HFFc6 (cell line): Measurements from ENCODE around the gene DISC1. TPM values are rescaled to one million over a fixed set of nuclear protein-coding genes. Genes with fewer than 3 reads are reported as not detected.

ENCODE experiments used
- DNase-seq: peaks from one replicate; pipeline ENCODE4 v3.0.0-alpha.2; 2018
- H3K27ac Mint-ChIP-seq: 2 replicates; pipeline ENCODE4 v1.8.0; 2020; ENCODE audit warnings: mild to moderate bottlenecking, mixed read lengths
- H3K27me3 Mint-ChIP-seq: 2 replicates; pipeline ENCODE4 v1.8.0; 2021; ENCODE audit warnings: mild to moderate bottlenecking, moderate library complexity, mixed read lengths; ENCODE audit not compliant: insufficient read depth
- H3K36me3 Mint-ChIP-seq: 2 replicates; pipeline ENCODE4 v1.8.0; 2021; ENCODE audit warnings: low read depth, mixed read lengths
- H3K4me1 Mint-ChIP-seq: 2 replicates; pipeline ENCODE4 v1.8.0; 2020; ENCODE audit warnings: low read depth, mixed read lengths
- H3K4me3 Mint-ChIP-seq: 2 replicates; pipeline ENCODE4 v1.8.0; 2020; ENCODE audit warnings: mild to moderate bottlenecking, moderate library complexity, mixed read lengths
- H3K9me3 Mint-ChIP-seq: 2 replicates; pipeline ENCODE4 v1.8.0; 2020; ENCODE audit warnings: mild to moderate bottlenecking, mixed read lengths
- CTCF ChIP-seq: fragments of 200-600 bp; sonication (generic); IDR thresholded peaks from 2 replicates; pipeline ENCODE4 v1.5.0; 2021; ENCODE audit warnings: antibody characterized with exemption, mild to moderate bottlenecking
- total RNA-seq, 6 experiments: library from RNA; stranded (reverse); fragmentation: NEBNext Ultra II Directional; extraction: Animal tissue kit (Norgen Biotek cat#: 25700); gene quantifications; 2 replicates in 1 of 6; 3 replicates in 5 of 6; pipeline ENCODE4 v1.2.3, GENCODE V29; 2021

DISC1 gene
- total RNA-seq, 6 experiments from 2014 or later, result 1.3 to 4.3 (median 1.9) TPM

DNA sequence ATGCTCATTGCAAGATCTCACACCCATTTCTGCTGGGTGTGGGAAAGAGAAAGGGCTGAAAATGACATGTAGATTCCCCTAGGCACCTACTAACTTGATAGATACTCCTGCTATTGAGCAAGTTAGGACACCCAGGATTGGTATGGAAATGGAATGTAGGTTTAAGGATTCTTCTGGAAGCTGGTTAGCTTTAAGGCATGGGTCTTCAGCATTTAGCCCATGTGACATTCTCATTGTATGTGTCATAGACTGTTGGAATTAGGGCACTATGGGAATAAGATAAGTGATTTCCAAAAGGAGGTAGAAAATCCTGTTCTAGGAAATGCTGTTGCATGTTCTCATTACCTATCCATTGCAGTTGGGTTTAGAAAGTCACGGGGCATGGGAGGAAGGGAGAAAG, 76.2 kb downstream of the DISC1 start:
- TF ChIP-seq CTCF, result no peak
- Mint-ChIP-seq H3K27ac (peak overlapping the region; percentile 53; the same call in 1 of the 2 replicates), H3K4me1 (peaks cover 30% of the 10 kb centered on the region), H3K4me3 (no peak overlapping the region), H3K36me3 (peaks cover 8% of the 10 kb centered on the region; the same call in 1 of the 2 replicates), H3K9me3 (no peaks in the 10 kb centered on the region; the same call in 1 of the 2 replicates), H3K27me3 (peaks cover 2% of the 10 kb centered on the region; the same call in 1 of the 2 replicates)
- peak; percentile 66 for DNase-seq

- peaks cover 2% of the 10 kb centered on the region for H3K27me3 Mint-ChIP-seq
- H3K4me3 Mint-ChIP-seq, result no peak overlapping the region
- peaks cover 20% of the 10 kb centered on the region for H3K4me1 Mint-ChIP-seq
- no peaks in the 10 kb centered on the region; the same call in 1 of the 2 replicates for H3K9me3 Mint-ChIP-seq
- H3K27ac Mint-ChIP-seq, result no peak overlapping the region
- no peak for DNase-seq
- H3K36me3 Mint-ChIP-seq, result peaks cover 3% of the 10 kb centered on the region; the same call in 1 of the 2 replicates
- TF ChIP-seq CTCF, result no peak
Measured at GRCh38 chr1:231705806-231706760, 79.5 kb downstream of the DISC1 start.

DNA sequence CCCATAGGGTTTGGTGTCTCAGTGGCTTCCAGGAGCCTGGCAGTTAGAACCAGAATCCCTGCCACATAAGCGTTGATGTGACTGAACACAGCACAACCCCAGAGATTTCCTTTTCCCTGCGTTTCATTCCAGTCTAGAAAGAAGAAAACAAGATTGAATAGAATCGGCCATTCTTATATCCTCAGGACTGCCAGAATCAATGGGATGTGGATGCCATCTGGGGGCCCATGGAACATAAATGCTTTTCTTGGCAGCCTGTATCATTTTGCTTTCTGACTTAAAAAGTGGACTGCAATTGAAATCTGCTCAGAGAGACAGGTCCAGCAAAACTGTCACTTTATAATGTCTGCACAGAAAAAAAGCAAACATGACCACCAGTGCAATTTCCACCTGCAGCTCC, 80.3 kb downstream of the DISC1 start:
- Mint-ChIP-seq H3K27me3 (peaks cover 2% of the 10 kb centered on the region), H3K4me1 (peaks cover 17% of the 10 kb centered on the region), H3K36me3 (peaks cover 3% of the 10 kb centered on the region; the same call in 1 of the 2 replicates), H3K9me3 (no peaks in the 10 kb centered on the region; the same call in 1 of the 2 replicates), H3K27ac (no peak overlapping the region), H3K4me3 (no peak overlapping the region)
- no peak for DNase-seq
- no peak for TF ChIP-seq CTCF

- Mint-ChIP-seq H3K27ac (no peak overlapping the region), H3K27me3 (peaks cover 2% of the 10 kb centered on the region), H3K9me3 (no peaks in the 10 kb centered on the region; the same call in 1 of the 2 replicates), H3K4me3 (no peak overlapping the region), H3K4me1 (peaks cover 12% of the 10 kb centered on the region), H3K36me3 (peaks cover 3% of the 10 kb centered on the region; the same call in 1 of the 2 replicates)
- no peak for DNase-seq
- TF ChIP-seq CTCF, result no peak
Measured at GRCh38 chr1:231707407-231707806, 80.8 kb downstream of the DISC1 start.

GRCh38 chr1:231708394-231708793, 81.8 kb downstream of the DISC1 start:
- Mint-ChIP-seq H3K9me3 (no peaks in the 10 kb centered on the region; the same call in 1 of the 2 replicates), H3K27me3 (peaks cover 2% of the 10 kb centered on the region), H3K36me3 (no peaks in the 10 kb centered on the region), H3K27ac (no peak overlapping the region), H3K4me1 (peaks cover 2% of the 10 kb centered on the region), H3K4me3 (no peak overlapping the region)
- DNase-seq, result no peak
- no peak for TF ChIP-seq CTCF
